ENCODE measurements around the gene TSPAN5. TPM values are rescaled to one million over a fixed set of nuclear protein-coding genes. Genes with fewer than 3 reads are reported as not detected.

TSPAN5 gene
- total RNA-seq, 1 donor from 2014 or later, result 21.8 TPM

GRCh38 chr4:98661371-98662054 lies 3.1 kb upstream of the TSPAN5 start:
- H3K36me3 Mint-ChIP-seq (ENCODE audit: low read depth, unreplicated experiment), result peaks cover 2% of the 10 kb centered on the region
- peaks cover 36% of the 10 kb centered on the region for H3K4me1 Mint-ChIP-seq (ENCODE audit: unreplicated experiment)
- no peaks in the 10 kb centered on the region for H3K9me3 Mint-ChIP-seq (ENCODE audit: unreplicated experiment)
- no peak for DNase-seq (ENCODE audit: low spot score)
- H3K27me3 Mint-ChIP-seq (ENCODE audit: unreplicated experiment), result peaks cover 18% of the 10 kb centered on the region
- TF ChIP-seq, protein P1, sequence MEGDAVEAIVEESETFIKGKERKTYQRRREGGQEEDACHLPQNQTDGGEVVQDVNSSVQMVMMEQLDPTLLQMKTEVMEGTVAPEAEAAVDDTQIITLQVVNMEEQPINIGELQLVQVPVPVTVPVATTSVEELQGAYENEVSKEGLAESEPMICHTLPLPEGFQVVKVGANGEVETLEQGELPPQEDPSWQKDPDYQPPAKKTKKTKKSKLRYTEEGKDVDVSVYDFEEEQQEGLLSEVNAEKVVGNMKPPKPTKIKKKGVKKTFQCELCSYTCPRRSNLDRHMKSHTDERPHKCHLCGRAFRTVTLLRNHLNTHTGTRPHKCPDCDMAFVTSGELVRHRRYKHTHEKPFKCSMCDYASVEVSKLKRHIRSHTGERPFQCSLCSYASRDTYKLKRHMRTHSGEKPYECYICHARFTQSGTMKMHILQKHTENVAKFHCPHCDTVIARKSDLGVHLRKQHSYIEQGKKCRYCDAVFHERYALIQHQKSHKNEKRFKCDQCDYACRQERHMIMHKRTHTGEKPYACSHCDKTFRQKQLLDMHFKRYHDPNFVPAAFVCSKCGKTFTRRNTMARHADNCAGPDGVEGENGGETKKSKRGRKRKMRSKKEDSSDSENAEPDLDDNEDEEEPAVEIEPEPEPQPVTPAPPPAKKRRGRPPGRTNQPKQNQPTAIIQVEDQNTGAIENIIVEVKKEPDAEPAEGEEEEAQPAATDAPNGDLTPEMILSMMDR (IDR thresholded peaks at IDR 0.05; ENCODE audit: unreplicated experiment), result no peak
- no peak overlapping the region for H3K27ac Mint-ChIP-seq (ENCODE audit: unreplicated experiment)
- no peak overlapping the region for H3K4me3 Mint-ChIP-seq (ENCODE audit: unreplicated experiment)

DNA sequence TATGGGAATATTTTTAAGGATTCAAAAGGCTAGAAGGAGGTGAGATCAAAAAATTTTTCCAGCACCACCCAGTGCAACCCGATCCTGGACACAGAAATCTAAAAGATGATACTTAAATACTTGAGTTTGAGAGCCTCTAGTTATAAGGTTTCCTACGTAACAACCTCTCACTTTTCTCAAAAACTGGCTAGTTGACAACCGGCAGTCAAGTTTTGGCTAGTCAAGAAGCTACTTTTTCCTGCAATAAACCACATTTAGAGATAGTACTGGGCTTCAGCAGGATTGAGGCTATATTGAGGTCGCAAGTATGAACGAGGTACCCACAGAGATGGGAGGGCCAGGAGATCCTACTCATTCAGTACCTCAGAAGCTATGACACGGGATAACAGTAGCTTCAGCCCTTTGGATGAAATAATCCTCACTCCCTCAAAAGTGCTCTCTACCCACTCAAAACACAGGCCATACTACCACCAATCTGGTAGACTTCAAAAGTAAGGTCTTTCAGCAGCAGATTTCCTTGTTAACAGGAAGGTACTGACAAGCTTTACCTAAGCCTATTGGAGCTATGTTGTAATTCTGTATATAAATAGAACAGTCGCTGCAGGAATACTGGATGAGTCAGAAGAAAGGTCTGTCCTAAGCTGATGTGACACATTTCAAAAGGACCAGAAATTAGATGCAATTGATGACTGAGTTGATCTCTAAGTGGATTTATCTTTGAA lies 1.5 kb upstream of the TSPAN5 start:
- H3K4me1 Mint-ChIP-seq (ENCODE audit: unreplicated experiment), result peaks cover 42% of the 10 kb centered on the region
- TF ChIP-seq, protein P1 (IDR thresholded peaks at IDR 0.05; ENCODE audit: unreplicated experiment), result no peak
- H3K4me3 Mint-ChIP-seq (ENCODE audit: unreplicated experiment), result peak overlapping the region; percentile 97
- no peak overlapping the region for H3K27ac Mint-ChIP-seq (ENCODE audit: unreplicated experiment)
- no peaks in the 10 kb centered on the region for H3K36me3 Mint-ChIP-seq (ENCODE audit: low read depth, unreplicated experiment)
- H3K9me3 Mint-ChIP-seq (ENCODE audit: unreplicated experiment), result no peaks in the 10 kb centered on the region
- no peak for DNase-seq (ENCODE audit: low spot score)
- peaks cover 13% of the 10 kb centered on the region for H3K27me3 Mint-ChIP-seq (ENCODE audit: unreplicated experiment)

DNA sequence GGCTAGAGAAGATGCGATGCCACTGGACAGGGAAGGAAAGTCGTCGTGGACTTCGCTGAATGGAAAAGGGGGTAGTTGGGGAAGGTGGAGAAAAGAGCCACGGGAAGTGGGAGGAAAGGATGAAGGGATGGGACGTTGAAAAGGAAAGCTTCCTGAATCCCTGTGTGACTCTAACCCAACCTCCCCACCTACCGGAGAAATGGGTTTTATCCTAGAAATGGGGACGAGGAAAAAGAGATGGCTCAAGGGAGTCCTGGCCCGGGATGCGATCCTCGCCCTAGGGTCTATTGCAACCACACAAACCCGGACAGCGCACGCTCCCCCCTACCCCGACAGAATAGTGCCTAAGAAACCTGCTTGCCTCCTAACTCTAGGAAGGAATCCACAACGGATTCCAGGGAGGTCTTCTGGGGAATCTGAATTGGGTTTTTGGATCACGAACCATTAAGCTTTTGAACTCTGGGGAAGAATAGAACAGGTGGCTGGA lies 738 bp upstream of the TSPAN5 start:
- H3K36me3 Mint-ChIP-seq (ENCODE audit: low read depth, unreplicated experiment), result no peaks in the 10 kb centered on the region
- TF ChIP-seq, protein P1 (IDR thresholded peaks at IDR 0.05; ENCODE audit: unreplicated experiment), result no peak
- peak overlapping the region; percentile 97 for H3K4me3 Mint-ChIP-seq (ENCODE audit: unreplicated experiment)
- H3K27ac Mint-ChIP-seq (ENCODE audit: unreplicated experiment), result no peak overlapping the region
- peaks cover 13% of the 10 kb centered on the region for H3K27me3 Mint-ChIP-seq (ENCODE audit: unreplicated experiment)
- DNase-seq (ENCODE audit: low spot score), result peak; percentile 18
- peaks cover 42% of the 10 kb centered on the region for H3K4me1 Mint-ChIP-seq (ENCODE audit: unreplicated experiment)
- H3K9me3 Mint-ChIP-seq (ENCODE audit: unreplicated experiment), result no peaks in the 10 kb centered on the region

DNA sequence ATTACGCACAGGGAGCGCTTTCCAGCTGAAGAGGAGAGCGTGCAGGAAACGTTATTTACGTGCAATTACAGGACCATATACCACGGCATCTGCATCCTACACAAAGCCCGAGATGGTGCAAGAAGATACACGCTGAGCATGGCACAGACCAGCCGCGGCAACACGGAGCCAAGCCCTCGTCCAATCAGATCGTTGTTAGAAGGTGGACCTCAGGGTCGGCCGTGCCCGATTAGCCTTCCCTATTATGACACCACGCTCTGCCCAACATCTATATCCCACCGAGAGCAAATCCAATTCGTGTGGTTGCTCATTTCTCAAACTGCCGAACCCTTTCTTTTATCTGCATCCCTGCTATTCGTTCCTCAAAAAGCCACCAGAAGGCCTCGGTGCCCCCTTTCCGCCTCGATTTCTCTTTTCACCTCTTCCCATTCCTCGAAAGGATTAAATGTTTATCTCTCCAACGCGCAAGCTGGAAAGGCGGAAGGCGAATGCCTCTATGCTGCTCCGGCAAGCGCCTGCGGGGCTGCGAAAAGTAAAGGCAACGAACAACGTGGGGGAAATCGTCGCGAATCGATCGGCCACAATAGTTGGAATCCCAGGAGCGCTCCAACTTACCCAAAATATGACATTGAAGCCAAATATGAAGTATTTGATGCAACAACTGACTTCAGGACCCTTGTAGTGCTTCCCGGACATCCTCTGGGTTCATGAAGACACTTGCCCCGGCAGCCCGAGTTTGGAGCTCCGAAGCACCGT lies 702 bp downstream of the TSPAN5 start:
- peaks cover 32% of the 10 kb centered on the region for H3K4me1 Mint-ChIP-seq (ENCODE audit: unreplicated experiment)
- peak overlapping the region; percentile 95 for H3K4me3 Mint-ChIP-seq (ENCODE audit: unreplicated experiment)
- H3K9me3 Mint-ChIP-seq (ENCODE audit: unreplicated experiment), result no peaks in the 10 kb centered on the region
- TF ChIP-seq, protein P1 (IDR thresholded peaks at IDR 0.05; ENCODE audit: unreplicated experiment), result no peak
- no peaks in the 10 kb centered on the region for H3K36me3 Mint-ChIP-seq (ENCODE audit: low read depth, unreplicated experiment)
- peak overlapping the region; percentile 19 for H3K27ac Mint-ChIP-seq (ENCODE audit: unreplicated experiment)
- peak; percentile 39 for DNase-seq (ENCODE audit: low spot score)
- peaks cover 9% of the 10 kb centered on the region for H3K27me3 Mint-ChIP-seq (ENCODE audit: unreplicated experiment)

Data from endothelial cell (in vitro differentiated cells).